ENCODE measurements around the gene ANKS1A.

Gene ANKS1A

GRCh38 chr6:35054106-35054742, 165.2 kb downstream of the ANKS1A start:
- TF ChIP-seq, protein P1, sequence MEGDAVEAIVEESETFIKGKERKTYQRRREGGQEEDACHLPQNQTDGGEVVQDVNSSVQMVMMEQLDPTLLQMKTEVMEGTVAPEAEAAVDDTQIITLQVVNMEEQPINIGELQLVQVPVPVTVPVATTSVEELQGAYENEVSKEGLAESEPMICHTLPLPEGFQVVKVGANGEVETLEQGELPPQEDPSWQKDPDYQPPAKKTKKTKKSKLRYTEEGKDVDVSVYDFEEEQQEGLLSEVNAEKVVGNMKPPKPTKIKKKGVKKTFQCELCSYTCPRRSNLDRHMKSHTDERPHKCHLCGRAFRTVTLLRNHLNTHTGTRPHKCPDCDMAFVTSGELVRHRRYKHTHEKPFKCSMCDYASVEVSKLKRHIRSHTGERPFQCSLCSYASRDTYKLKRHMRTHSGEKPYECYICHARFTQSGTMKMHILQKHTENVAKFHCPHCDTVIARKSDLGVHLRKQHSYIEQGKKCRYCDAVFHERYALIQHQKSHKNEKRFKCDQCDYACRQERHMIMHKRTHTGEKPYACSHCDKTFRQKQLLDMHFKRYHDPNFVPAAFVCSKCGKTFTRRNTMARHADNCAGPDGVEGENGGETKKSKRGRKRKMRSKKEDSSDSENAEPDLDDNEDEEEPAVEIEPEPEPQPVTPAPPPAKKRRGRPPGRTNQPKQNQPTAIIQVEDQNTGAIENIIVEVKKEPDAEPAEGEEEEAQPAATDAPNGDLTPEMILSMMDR (IDR thresholded peaks at IDR 0.05; ENCODE audit: low read length, missing control alignments): no peak
- no peak overlapping the region for H3K4me3 ChIP-seq (replicated peaks; ENCODE audit: low read depth, low read length)
- no peak for DNase-seq (ENCODE audit: low read depth)

GRCh38 chr6:35054743-35055130, 165.7 kb downstream of the ANKS1A start:
- DNase-seq (ENCODE audit: low read depth): no peak
- H3K4me3 ChIP-seq (replicated peaks; ENCODE audit: low read depth, low read length): no peak overlapping the region
- TF ChIP-seq, protein P1 (IDR thresholded peaks at IDR 0.05; ENCODE audit: low read length, missing control alignments): no peak

DNA sequence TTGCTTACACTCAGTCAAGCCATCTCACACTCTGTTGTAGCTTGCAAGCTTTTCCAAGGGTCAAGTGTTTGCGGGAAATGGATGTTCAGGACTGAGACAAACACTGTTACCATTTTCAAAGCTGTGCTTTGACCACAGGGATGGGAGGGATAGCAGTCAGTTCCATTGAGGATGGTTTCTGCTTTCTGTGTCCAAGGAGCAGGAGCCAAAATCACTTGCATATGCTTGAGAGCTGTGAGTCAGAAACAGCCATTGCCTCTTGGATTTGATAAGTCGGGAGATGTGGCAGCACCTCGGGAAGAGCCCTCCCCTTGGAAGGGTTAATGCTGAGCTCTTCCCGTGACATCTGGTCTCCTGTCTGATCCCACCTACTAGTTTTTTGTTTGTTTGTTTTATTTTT, 166.8 kb downstream of the ANKS1A start:
- TF ChIP-seq, protein P1 (IDR thresholded peaks at IDR 0.05; ENCODE audit: low read length, missing control alignments): no peak
- no peak for DNase-seq (ENCODE audit: low read depth)
- H3K4me3 ChIP-seq (replicated peaks; ENCODE audit: low read depth, low read length): no peak overlapping the region

GRCh38 chr6:35056952-35057351, 167.9 kb downstream of the ANKS1A start:
- no peak overlapping the region for H3K4me3 ChIP-seq (replicated peaks; ENCODE audit: low read depth, low read length)
- TF ChIP-seq, protein P1 (IDR thresholded peaks at IDR 0.05; ENCODE audit: low read length, missing control alignments): no peak
- DNase-seq (ENCODE audit: low read depth): no peak

GRCh38 chr6:35057449-35058357, 168.6 kb downstream of the ANKS1A start:
- TF ChIP-seq, protein P1 (IDR thresholded peaks at IDR 0.05; ENCODE audit: low read length, missing control alignments): no peak
- DNase-seq (ENCODE audit: low read depth): no peak
- no peak overlapping the region for H3K4me3 ChIP-seq (replicated peaks; ENCODE audit: low read depth, low read length)

- H3K4me3 ChIP-seq (replicated peaks; ENCODE audit: low read depth, low read length): no peak overlapping the region
- TF ChIP-seq, protein P1 (IDR thresholded peaks at IDR 0.05; ENCODE audit: low read length, missing control alignments): no peak
- DNase-seq (ENCODE audit: low read depth): no peak
These were observed 169.3 kb downstream of the ANKS1A start for GRCh38 chr6:35058358-35058675.

Data from fibroblast of pulmonary artery (primary cell).